Activated T-helper 2 cell treated with anti-CD3 and anti-CD28 coated beads, Interferon-gamma antibody, Interleukin-2, Interleukin-4, amounts not matched to agents 10 μg/mL and 5 μg/mL and 100 μg/mL, durations not matched to agents 14 hours and 24 hours and 36 hours (primary cell): ENCODE measurements around the gene PHETA2. TPM values are rescaled to one million over a fixed set of nuclear protein-coding genes. Genes with fewer than 3 reads are reported as not detected.
A peak's percentile ranks its signal among the peaks of the same experiment; 100 is the strongest.
"Not testable (repeated sequence)": the region's sequence is repeated elsewhere in the genome, so short reads cannot be mapped to it uniquely, and the experiment has no call there.

Experiments used
- DNase-seq: peaks from one replicate; pipeline ENCODE4 v3.0.0; 2021; ENCODE audit warnings: low spot score
- H3K27ac Mint-ChIP-seq: one replicate; pipeline ENCODE4 v1.8.0; 2021; ENCODE audit warnings: mixed read lengths
- H3K27me3 Mint-ChIP-seq: one replicate; pipeline ENCODE4 v1.8.0; 2021; ENCODE audit warnings: low read depth, mixed read lengths
- H3K36me3 Mint-ChIP-seq: one replicate; pipeline ENCODE4 v1.8.0; 2021; ENCODE audit warnings: low read depth, mixed read lengths
- H3K4me1 Mint-ChIP-seq: one replicate; pipeline ENCODE4 v1.8.0; 2021; ENCODE audit warnings: low read depth, mixed read lengths
- H3K4me3 Mint-ChIP-seq: one replicate; pipeline ENCODE4 v1.8.0; 2021; ENCODE audit warnings: low read depth, mild to moderate bottlenecking, moderate library complexity, mixed read lengths
- H3K9me3 Mint-ChIP-seq: one replicate; pipeline ENCODE4 v1.8.0; 2021; ENCODE audit warnings: mixed read lengths
- intact Hi-C: fragments of 100-400 bp; cut with micrococcal nuclease; formaldehyde crosslinking; loops from one replicate; pipeline ENCODE4 v1.15.1; 2023
- total RNA-seq: library from RNA; stranded (reverse); gene quantifications from 2 replicates; pipeline ENCODE4 v1.2.3, GENCODE V29; 2022

PHETA2 gene
- total RNA-seq, 1 donor from 2014 or later, result 5.7 TPM

GRCh38 chr22:42090596-42091454, 16.8 kb downstream of the PHETA2 start, which contains the start of gene NDUFA6:
TSS of gene NDUFA6 (minus strand) at chr22:42090772. CDS start at chr22:42090744, 28 bp downstream.
- Mint-ChIP-seq H3K9me3 (peaks cover 5% of the 10 kb centered on the region), H3K4me1 (peaks cover 22% of the 10 kb centered on the region), H3K4me3 (peak within 1 kb of the TSS; percentile 98), H3K36me3 (peaks cover 40% of the 10 kb centered on the region), H3K27ac (peak within 1 kb of the TSS; percentile 100), H3K27me3 (no peaks in the 10 kb centered on the region)
- intact Hi-C loops, result loop anchor here (1.0 to 5.0 kb wide), 6 partner anchors 11 to 524 kb away; partner anchors contain the start of genes POLDIP3 and TCF20
- peak; percentile 99 for DNase-seq

- peak overlapping the region; percentile 100 for H3K27ac Mint-ChIP-seq
- H3K4me1 Mint-ChIP-seq, result peaks cover 20% of the 10 kb centered on the region
- intact Hi-C loops, result loop anchor here (2.0 to 5.0 kb wide), 4 partner anchors 125 to 523 kb away; partner anchors contain the start of genes POLDIP3 and TCF20
- H3K36me3 Mint-ChIP-seq, result peaks cover 34% of the 10 kb centered on the region
- H3K27me3 Mint-ChIP-seq, result no peaks in the 10 kb centered on the region
- DNase-seq, result no peak
- H3K4me3 Mint-ChIP-seq, result peak overlapping the region; percentile 98
- peaks cover 5% of the 10 kb centered on the region for H3K9me3 Mint-ChIP-seq
These were observed 17.4 kb downstream of the PHETA2 start for GRCh38 chr22:42091455-42091782.

DNA sequence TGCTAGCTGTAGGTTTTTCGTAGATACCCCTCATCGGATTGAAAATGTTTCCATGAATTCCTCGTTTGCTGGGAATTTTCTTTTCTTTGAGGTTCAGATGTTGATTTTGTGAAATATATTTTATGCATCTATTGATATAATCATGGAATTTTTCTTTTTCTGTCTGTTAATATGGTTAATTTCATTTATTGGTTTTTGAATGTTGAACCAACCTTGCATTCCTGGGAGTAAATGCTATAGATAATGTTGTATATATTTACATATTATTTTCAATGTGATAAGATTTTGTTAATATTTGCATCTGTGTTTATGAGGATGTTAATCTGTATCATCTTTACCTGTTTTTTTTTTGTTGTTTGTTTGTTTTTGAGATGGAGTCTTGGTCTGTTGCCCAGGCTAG, 27.2 kb downstream of the PHETA2 start:
- no peak for DNase-seq
- Mint-ChIP-seq H3K9me3 (peaks cover 49% of the 10 kb centered on the region), H3K4me1 (no peaks in the 10 kb centered on the region), H3K4me3 (no peak overlapping the region), H3K27me3 (no peaks in the 10 kb centered on the region), H3K36me3 (peaks cover 43% of the 10 kb centered on the region), H3K27ac (no peak overlapping the region)
- intact Hi-C loops, result no loop called here

GRCh38 chr22:42104332-42104860, 30.3 kb downstream of the PHETA2 start:
- H3K27me3 Mint-ChIP-seq, intact Hi-C loops, H3K27ac Mint-ChIP-seq, H3K4me1 Mint-ChIP-seq, H3K4me3 Mint-ChIP-seq, DNase-seq: not testable (repeated sequence)
- peaks cover 48% of the 10 kb centered on the region for H3K9me3 Mint-ChIP-seq
- H3K36me3 Mint-ChIP-seq, result peaks cover 38% of the 10 kb centered on the region

- DNase-seq, result no peak
These were observed 34.8 kb downstream of the PHETA2 start for GRCh38 chr22:42108848-42109247.

GRCh38 chr22:42111798-42112197, 37.8 kb downstream of the PHETA2 start:
- Mint-ChIP-seq H3K36me3 (peaks cover 22% of the 10 kb centered on the region), H3K4me3 (no peak overlapping the region), H3K9me3 (peaks cover 23% of the 10 kb centered on the region), H3K27ac (no peak overlapping the region), H3K27me3 (no peaks in the 10 kb centered on the region), H3K4me1 (no peaks in the 10 kb centered on the region)
- DNase-seq, result no peak
- intact Hi-C loops, result no loop called here

More at GRCh38 chr22:42108848-42109247, 34.8 kb downstream of the PHETA2 start:
- Mint-ChIP-seq H3K27ac (no peak overlapping the region), H3K9me3 (peaks cover 22% of the 10 kb centered on the region), H3K4me1 (no peaks in the 10 kb centered on the region), H3K36me3 (peaks cover 16% of the 10 kb centered on the region), H3K27me3 (no peaks in the 10 kb centered on the region), H3K4me3 (no peak overlapping the region)
- intact Hi-C loops, result no loop called here

DNA sequence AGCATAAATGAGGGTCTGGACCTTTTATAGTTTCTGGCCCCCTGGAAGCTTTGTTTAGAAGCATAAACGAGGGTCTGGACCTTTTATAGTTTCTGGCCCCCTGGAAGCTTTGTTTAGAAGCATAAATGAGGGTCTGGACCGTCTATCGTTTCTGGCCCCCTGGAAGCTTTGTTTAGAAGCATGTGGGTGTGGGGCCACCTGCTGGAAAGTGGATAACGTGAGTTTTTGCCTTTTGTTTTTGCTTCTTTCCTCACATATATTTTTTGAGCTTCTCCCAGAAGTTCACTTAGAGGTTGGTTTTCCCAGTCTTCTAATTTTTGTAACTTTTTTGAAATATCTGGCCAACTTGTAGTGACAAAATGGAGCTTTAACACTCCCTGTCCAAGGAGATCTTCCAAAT, 38.7 kb downstream of the PHETA2 start:
- H3K27me3 Mint-ChIP-seq, DNase-seq, H3K4me1 Mint-ChIP-seq, H3K4me3 Mint-ChIP-seq, intact Hi-C loops, H3K27ac Mint-ChIP-seq: not testable (repeated sequence)
- H3K9me3 Mint-ChIP-seq, result peaks cover 27% of the 10 kb centered on the region
- H3K36me3 Mint-ChIP-seq, result peaks cover 25% of the 10 kb centered on the region

DNA sequence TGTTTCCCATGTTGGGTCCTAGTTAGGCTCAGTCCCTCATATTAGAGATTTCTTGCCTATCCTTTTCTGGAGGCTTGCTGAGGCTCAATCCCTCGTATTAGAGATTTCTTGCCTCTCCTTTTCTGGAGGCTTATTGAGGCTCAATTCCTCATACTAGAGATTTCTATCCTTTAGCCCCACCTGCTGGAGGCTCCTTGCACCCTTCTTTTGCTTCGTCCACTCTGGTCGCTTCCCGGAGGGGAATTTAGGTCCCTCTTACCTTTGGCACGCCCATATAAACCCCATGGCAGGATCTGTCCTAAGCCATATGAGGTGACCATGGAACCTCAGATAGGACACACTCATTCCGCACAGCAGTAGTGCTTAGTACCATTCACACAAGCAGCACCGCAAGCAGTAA, 40.7 kb downstream of the PHETA2 start:
- intact Hi-C loops, result no loop called here
- H3K4me1 Mint-ChIP-seq, result peaks cover 10% of the 10 kb centered on the region
- H3K4me3 Mint-ChIP-seq, result no peak overlapping the region
- no peaks in the 10 kb centered on the region for H3K27me3 Mint-ChIP-seq
- peaks cover 27% of the 10 kb centered on the region for H3K9me3 Mint-ChIP-seq
- no peak for DNase-seq
- H3K27ac Mint-ChIP-seq, result no peak overlapping the region
- H3K36me3 Mint-ChIP-seq, result peaks cover 25% of the 10 kb centered on the region

GRCh38 chr22:42115420-42115830, 41.4 kb downstream of the PHETA2 start:
- Mint-ChIP-seq H3K9me3 (peaks cover 27% of the 10 kb centered on the region), H3K4me1 (peaks cover 17% of the 10 kb centered on the region), H3K36me3 (peaks cover 25% of the 10 kb centered on the region)
- DNase-seq, H3K27ac Mint-ChIP-seq, intact Hi-C loops, H3K27me3 Mint-ChIP-seq, H3K4me3 Mint-ChIP-seq: not testable (repeated sequence)

- Mint-ChIP-seq H3K27me3 (no peaks in the 10 kb centered on the region), H3K4me3 (no peak overlapping the region), H3K36me3 (peaks cover 25% of the 10 kb centered on the region), H3K27ac (no peak overlapping the region), H3K9me3 (peaks cover 27% of the 10 kb centered on the region), H3K4me1 (peaks cover 30% of the 10 kb centered on the region)
- DNase-seq, result no peak
- intact Hi-C loops, result no loop called here
These were observed 42.9 kb downstream of the PHETA2 start for GRCh38 chr22:42116848-42117424.

GRCh38 chr22:42120231-42121021, 46.4 kb downstream of the PHETA2 start:
- Mint-ChIP-seq H3K36me3 (peaks cover 14% of the 10 kb centered on the region), H3K4me3 (peak overlapping the region; percentile 67), H3K4me1 (peaks cover 36% of the 10 kb centered on the region), H3K9me3 (peaks cover 18% of the 10 kb centered on the region), H3K27ac (peak overlapping the region; percentile 85)
- intact Hi-C loops, H3K27me3 Mint-ChIP-seq: not testable (repeated sequence)
- DNase-seq, result peak; percentile 40

DNA sequence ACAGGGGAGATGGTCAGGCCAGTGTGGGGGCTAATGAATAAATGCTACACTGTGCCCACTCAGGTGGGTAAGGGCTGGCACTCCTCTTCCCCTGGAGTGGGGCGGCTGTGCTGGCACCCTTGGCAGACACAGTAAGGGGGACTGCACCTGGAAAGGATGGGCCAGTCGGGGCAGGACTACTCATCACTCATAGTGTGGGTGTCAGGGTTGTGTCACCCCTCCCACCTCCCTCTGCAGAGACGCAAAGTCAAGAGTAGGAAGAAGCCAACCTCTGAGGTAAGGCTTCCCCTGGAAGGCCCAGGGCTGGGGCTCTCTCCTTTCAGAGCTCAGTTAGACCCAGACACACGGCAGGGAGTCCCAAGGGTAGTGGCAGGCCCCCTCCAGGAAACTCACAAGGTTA, 49.5 kb downstream of the PHETA2 start:
- H3K27me3 Mint-ChIP-seq, H3K36me3 Mint-ChIP-seq, H3K9me3 Mint-ChIP-seq, DNase-seq, H3K4me3 Mint-ChIP-seq, intact Hi-C loops, H3K27ac Mint-ChIP-seq: not testable (repeated sequence)
- peaks cover 35% of the 10 kb centered on the region for H3K4me1 Mint-ChIP-seq
